Amniotic epithelial cell (primary cell): ENCODE results near the gene SNX10.
A peak's percentile ranks its signal among the peaks of the same experiment; 100 is the strongest.

Experiments
- DNase-seq: peaks from one replicate; pipeline ENCODE4 v3.0.0-alpha.2; 2010; ENCODE audit warnings: low read depth

Gene SNX10

GRCh38 chr7:26298472-26299058, 6.9 kb downstream of the SNX10 start:
- no peak for DNase-seq

GRCh38 chr7:26305090-26305868, 13.6 kb downstream of the SNX10 start:
- DNase-seq = peak; percentile 65

GRCh38 chr7:26305869-26306665, 14.4 kb downstream of the SNX10 start:
- no peak for DNase-seq

GRCh38 chr7:26306790-26307189, 15.1 kb downstream of the SNX10 start:
- DNase-seq = peak; percentile 26

- peak; percentile 55 for DNase-seq
These were observed 15.6 kb downstream of the SNX10 start for GRCh38 chr7:26307226-26307625.

- no peak for DNase-seq
These were observed 16.1 kb downstream of the SNX10 start for GRCh38 chr7:26307791-26308190.

- DNase-seq = no peak
These were observed 16.9 kb downstream of the SNX10 start for GRCh38 chr7:26308551-26308950.

- DNase-seq = peak; percentile 46
These were observed 17.4 kb downstream of the SNX10 start for GRCh38 chr7:26309089-26309488.

GRCh38 chr7:26311798-26312197, 20.1 kb downstream of the SNX10 start:
- no peak for DNase-seq

- no peak for DNase-seq
These were observed 25.5 kb downstream of the SNX10 start for GRCh38 chr7:26317211-26317610.

GRCh38 chr7:26318921-26319320, 27.3 kb downstream of the SNX10 start:
- DNase-seq = no peak

GRCh38 chr7:26319636-26320035, 28.0 kb downstream of the SNX10 start:
- DNase-seq = no peak

GRCh38 chr7:26320878-26321277, 29.2 kb downstream of the SNX10 start:
- no peak for DNase-seq

- DNase-seq = peak; percentile 5
These were observed 29.8 kb downstream of the SNX10 start for GRCh38 chr7:26321435-26321834.

- DNase-seq = no peak
These were observed 34.5 kb downstream of the SNX10 start for GRCh38 chr7:26326211-26326610.

- DNase-seq = no peak
These were observed 37.1 kb downstream of the SNX10 start for GRCh38 chr7:26328498-26329390.

GRCh38 chr7:26329520-26330255, 38.0 kb downstream of the SNX10 start:
- no peak for DNase-seq

- DNase-seq = no peak
These were observed 39.5 kb downstream of the SNX10 start for GRCh38 chr7:26331113-26331512.

GRCh38 chr7:26331789-26332188, 40.1 kb downstream of the SNX10 start:
- DNase-seq = no peak

GRCh38 chr7:26332698-26333097, 41.0 kb downstream of the SNX10 start:
- DNase-seq = no peak

- no peak for DNase-seq
These were observed 42.7 kb downstream of the SNX10 start for GRCh38 chr7:26334166-26334859.
